ENCODE results near the gene TASP1.

Gene TASP1

GRCh38 chr20:13356591-13356990 lies 282.1 kb downstream of the TASP1 start:
- DNase-seq (ENCODE audit: low spot score) = no peak
- no peak for TF ChIP-seq CTCF (IDR thresholded peaks at IDR 0.05; ENCODE audit: borderline replicate concordance, control extremely low read depth, extremely low read depth, insufficient read depth, missing control alignments)
- in situ Hi-C loops (cut with MboI; ENCODE audit: low sequenced_read_pairs, unreplicated experiment) = no loop called here

- no peak for TF ChIP-seq CTCF (IDR thresholded peaks at IDR 0.05; ENCODE audit: borderline replicate concordance, control extremely low read depth, extremely low read depth, insufficient read depth, missing control alignments)
- in situ Hi-C loops (cut with MboI; ENCODE audit: low sequenced_read_pairs, unreplicated experiment) = no loop called here
- no peak for DNase-seq (ENCODE audit: low spot score)
Observed at GRCh38 chr20:13355941-13356486, 282.7 kb downstream of the TASP1 start.

- in situ Hi-C loops (cut with MboI; ENCODE audit: low sequenced_read_pairs, unreplicated experiment) = no loop called here
- no peak for TF ChIP-seq CTCF (IDR thresholded peaks at IDR 0.05; ENCODE audit: borderline replicate concordance, control extremely low read depth, extremely low read depth, insufficient read depth, missing control alignments)
- DNase-seq (ENCODE audit: low spot score) = no peak
Observed at GRCh38 chr20:13355411-13355810, 283.3 kb downstream of the TASP1 start.

GRCh38 chr20:13353261-13353945 lies 285.3 kb downstream of the TASP1 start:
- DNase-seq (ENCODE audit: low spot score) = no peak
- in situ Hi-C loops (cut with MboI; ENCODE audit: low sequenced_read_pairs, unreplicated experiment) = no loop called here
- no peak for TF ChIP-seq CTCF (IDR thresholded peaks at IDR 0.05; ENCODE audit: borderline replicate concordance, control extremely low read depth, extremely low read depth, insufficient read depth, missing control alignments)

- TF ChIP-seq CTCF (IDR thresholded peaks at IDR 0.05; ENCODE audit: borderline replicate concordance, control extremely low read depth, extremely low read depth, insufficient read depth, missing control alignments) = no peak
- no peak for DNase-seq (ENCODE audit: low spot score)
- in situ Hi-C loops (cut with MboI; ENCODE audit: low sequenced_read_pairs, unreplicated experiment) = no loop called here
Observed at GRCh38 chr20:13349235-13349604, 289.5 kb downstream of the TASP1 start.

- no peak for TF ChIP-seq CTCF (IDR thresholded peaks at IDR 0.05; ENCODE audit: borderline replicate concordance, control extremely low read depth, extremely low read depth, insufficient read depth, missing control alignments)
- in situ Hi-C loops (cut with MboI; ENCODE audit: low sequenced_read_pairs, unreplicated experiment) = no loop called here
- no peak for DNase-seq (ENCODE audit: low spot score)
Observed at GRCh38 chr20:13348311-13349234, 290.2 kb downstream of the TASP1 start.

Data from GM13976 (cell line).